GM19328 (cell line): ENCODE measurements around the gene TSPAN32.

Experiments used
- ATAC-seq: cut with Tn5 transposase; IDR thresholded peaks from one replicate; pipeline ENCODE4 v1.9.1; 2021; ENCODE audit warnings: mild to moderate bottlenecking, moderate library complexity; ENCODE audit not compliant: unreplicated experiment

TSPAN32 gene

GRCh38 chr11:2266586-2267305, 35.1 kb upstream of the TSPAN32 start:
- ATAC-seq = no peak

- no peak for ATAC-seq
Measured at GRCh38 chr11:2267306-2267850, 34.4 kb upstream of the TSPAN32 start.

DNA sequence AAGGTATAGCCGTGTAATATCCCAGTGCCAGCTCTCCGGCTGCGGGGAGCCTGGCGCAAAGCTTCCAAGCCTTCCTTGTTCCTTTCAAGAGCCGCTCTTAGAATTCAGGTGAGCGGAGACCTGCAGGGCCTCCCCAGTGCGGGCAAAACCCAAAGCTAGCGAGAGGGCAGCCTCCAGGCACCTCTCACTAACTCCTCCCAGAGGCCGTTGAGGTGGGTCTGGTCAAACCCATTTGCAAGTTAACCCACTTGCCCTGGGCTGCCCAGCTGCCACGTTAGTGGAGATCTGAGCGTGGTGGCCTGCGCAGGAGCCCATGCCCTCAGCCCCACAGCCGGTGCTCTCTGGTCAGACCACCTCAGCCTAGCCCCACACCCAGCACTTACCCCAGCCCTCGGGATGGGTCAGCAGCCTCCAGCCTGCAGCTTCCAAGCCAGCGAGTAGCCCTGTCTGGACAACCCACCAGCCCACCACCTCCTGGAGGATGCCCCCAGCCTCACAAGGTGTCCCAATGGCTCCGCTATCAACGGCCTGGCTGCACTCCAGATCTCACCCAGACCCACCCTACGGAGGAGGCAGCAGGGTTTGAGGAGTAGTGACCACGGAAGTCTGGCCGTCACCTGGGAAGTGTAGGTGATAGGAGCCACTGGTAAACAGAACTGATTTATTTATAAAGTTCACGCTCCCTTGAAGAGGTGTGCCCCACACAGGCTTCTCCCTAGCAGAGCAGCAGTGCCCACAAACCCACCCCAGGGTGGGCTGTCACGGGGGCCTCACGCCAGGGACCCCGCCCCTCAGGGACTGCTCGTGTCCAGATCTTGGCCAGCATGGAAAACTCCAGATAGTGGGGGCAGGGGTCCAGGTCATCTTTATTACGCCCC, 33.7 kb upstream of the TSPAN32 start:
- no peak for ATAC-seq

DNA sequence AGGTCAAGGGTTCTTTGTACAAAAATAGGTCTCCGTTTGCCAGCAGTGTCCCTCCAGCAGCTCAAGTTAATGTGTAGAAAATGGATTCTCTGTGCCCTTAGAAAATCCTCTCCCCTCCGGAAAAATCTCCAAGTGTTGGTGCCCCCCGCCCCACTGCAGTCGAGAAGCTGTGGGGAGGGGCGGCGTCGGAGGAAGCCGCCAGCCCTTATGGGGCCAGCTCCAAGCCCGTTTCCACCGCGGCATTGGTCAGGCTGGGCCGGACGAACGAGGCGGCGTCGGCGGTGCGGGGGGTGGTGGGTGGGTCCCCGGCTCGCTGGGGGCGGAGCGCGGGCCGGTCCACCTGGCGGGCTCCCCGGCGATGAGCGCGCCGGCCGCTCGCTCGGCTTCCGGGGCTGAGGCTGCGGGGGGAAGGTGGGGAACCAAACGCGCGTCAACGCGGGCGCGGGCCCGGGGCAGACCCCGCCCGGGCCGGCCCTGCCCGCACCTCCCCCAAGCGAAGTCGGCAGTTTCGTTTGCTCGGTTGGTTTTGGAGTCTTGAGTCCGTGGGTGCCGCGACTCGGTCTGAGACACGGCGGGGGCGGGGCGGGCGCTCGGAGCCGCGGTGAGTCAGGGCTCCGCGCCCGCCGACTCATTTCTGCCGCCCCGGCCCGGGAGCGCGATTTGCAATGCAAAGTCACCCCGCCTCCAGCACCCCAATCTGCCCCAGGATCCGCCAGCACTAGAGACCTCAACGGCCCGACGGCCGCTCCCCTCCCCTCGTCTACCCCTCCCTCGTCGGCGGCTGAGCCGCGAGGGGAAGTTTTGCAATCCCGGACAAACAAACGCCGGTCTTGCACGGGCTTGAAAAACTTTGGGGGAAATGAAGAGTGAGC, 32.8 kb upstream of the TSPAN32 start:
- no peak for ATAC-seq

DNA sequence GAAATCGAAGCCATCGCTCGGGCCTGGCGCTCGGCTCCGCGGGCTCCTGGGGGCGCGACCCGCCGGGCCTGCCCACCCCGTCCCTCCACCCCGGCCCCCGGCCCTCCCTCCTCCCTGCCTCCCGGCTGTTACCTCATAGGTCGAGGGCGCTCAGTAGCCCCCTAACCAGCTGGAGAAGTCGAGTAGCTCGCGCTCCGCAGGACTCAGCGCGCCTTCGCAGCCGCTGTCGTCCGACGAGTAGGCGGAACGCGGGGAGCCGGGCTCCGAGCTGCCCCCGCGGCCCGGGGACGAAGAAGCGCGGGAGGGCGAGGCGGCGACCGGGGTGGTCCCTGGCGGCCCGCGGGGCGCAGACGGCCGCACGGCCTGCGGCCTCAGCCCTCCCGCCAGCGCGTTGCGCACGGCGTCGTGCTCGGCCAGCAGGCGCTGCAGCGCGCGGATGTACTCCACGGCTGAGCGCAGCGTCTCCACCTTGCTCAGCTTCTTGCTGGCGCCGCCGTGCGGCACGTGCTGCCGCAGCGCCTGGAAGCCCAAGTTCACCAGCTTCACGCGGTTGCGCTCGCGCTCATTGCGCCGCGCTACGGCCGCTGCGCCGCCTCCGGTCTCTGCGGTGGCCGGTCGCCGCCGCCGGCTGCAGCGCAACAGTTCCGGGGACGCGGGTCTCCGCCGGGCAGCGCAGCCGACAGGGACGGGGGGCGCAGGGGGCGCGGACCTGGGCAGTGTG, 32.1 kb upstream of the TSPAN32 start:
- ATAC-seq = no peak

DNA sequence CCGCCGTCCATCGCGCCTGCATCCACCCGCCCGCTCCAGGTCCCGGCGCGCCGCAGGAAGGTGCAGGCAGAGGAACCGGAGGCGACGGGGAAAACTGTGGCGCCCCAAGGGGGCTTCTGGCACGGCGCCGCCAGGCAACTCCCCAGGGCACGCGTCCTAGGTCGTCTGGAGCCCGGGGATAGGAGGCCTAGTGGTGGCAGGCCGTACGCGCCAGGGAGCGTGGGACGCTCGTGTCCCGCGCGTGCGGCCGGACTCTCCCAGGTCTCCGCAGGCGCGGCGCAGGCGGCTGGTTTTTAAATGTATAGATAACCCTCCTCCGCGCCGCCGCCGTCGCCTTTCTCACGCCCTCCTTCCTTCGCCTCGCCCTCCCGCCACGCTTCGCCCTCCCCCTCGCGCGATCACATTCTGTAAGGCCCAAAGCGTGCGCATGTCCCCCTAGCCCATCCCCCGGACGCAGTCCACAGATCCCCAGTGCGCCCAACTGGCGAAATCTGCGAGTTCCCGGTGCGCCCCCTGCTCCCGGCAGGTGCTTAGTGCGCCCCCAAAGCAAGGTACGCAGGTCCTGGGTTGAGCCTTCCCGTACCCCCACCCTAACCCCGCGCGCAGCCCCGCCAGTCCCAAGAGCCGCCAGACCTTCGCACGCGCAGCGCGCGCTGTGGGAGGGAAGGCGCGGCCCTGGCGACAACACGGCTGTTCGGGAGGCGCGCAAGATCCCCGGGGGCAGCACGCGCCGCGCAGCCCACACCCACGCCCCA, 31.3 kb upstream of the TSPAN32 start, which contains the start of gene ASCL2:
ASCL2 (minus strand) TSS at position 267 of the 755 bp plus-strand sequence; CDS start at position 11, 256 bp downstream.
- ATAC-seq = no peak

- ATAC-seq = no peak
Measured at GRCh38 chr11:2271077-2271326, 30.8 kb upstream of the TSPAN32 start.

- ATAC-seq = no peak
Measured at GRCh38 chr11:2271327-2272227, 30.2 kb upstream of the TSPAN32 start.

- no peak for ATAC-seq
Measured at GRCh38 chr11:2272228-2272945, 29.4 kb upstream of the TSPAN32 start.

DNA sequence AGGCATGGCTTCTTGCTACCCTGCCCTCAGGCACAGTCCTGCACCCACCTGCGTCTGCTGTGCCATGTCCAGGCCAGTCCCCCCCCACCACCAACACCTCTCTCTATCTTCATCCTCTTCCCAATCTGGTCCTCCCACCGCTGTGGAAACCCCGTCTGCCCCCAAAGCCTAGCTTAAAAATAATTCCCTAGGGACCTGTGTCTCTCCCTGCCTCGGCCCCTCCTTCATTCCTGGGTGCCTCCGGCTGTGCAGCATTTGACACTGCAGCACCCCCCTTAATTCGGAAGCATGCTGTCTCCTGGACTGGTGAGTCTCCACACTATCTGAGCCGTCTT, 28.9 kb upstream of the TSPAN32 start:
- no peak for ATAC-seq

DNA sequence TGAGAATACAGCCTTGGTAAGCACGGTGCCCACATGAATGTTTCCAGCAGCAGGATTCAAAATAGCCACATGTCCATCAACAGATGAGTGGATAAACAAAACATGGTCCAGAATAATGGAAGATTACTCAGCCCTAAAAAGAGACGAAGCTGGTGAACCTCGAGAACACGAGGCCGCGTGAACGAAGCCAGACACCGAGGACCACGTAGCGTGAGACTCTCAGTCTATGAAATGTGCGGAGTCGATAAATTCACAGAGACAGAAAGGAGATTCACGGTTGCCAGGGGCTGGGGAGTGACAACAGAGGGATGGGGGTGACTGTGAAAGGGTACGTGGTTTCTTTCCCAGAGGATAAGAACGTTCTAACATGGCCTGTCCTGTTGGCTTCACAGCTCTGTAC, 28.5 kb upstream of the TSPAN32 start:
- ATAC-seq = no peak

- no peak for ATAC-seq
Measured at GRCh38 chr11:2273771-2274170, 28.0 kb upstream of the TSPAN32 start.

DNA sequence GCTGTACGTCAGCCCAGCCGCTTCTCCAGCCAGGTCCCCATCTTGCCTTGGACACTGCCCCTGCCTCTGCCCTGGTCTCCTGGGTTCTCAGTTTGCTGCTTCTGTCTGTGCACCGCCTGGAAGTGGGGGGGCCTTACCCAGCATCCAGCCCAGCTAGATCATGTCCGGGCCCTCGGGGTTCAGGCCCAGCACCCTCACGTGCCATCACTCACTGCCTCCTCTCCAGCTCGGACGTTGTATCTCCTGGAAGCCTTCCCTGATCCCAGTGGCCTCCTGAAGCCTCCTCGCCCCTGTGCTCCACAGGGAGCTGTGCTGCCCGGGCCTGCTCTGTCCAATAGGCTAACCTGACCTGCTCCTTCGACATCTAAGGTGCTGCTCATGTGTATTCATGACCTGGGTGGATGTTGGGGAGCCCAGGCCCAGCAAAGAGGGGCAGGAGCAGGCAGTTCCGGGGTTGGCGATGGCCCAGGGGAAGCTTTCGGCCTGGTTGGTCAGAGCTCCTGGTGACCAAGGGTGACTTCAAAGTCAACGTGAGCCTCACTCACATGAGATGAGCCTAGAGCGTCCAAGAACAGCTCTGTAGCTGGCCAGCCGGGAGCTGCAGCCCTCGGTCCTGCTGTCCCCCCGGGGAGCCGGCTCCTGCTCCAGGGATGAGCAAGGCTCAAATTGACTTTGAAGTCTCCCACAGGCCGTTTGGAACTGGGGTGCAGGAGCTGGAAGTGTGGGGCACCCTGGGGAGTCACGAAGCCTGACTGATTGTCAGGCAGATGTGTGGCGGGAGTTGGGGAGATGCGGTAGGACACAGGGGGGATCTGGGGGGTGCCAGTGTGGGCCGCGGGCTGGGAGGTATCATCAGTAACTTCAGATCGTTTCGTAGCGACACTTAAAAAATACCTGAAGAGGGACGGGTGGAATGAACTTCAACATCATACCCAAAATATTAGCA, 26.2 kb upstream of the TSPAN32 start:
- no peak for ATAC-seq

DNA sequence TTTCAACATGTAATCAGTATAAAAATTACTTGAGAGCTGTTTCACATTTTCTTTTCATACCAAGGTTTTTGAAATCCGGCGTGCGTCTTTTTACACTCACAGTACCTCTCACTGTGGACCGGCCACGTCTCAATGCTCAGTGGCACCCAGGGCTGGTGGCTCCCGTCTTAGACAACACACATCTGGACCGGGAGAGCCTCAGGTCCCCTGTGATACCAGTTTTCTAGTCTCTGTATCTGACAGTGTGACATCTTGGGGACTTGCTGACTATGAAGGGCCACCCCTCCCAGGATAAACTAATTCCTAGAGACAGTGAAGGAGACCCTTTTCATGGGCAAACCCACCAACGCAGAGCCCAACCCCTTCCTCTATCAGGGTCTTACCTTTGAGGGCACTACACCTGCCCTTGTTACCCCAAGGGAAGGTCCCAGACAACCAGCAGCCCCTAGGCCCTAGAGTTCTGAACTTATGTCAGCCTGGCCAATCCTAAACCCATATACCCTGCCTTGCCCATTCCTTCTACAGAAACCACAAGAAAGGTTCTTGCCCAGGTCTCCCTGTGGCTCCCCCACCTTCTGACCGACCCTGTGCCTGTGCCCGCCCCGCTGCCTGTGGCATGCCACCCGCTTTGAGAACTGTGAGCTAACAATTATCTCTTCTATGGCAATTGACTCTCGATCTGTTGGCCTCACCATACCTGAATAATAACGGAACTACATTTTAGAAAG, 25.4 kb upstream of the TSPAN32 start:
- ATAC-seq = no peak

- ATAC-seq = no peak
Measured at GRCh38 chr11:2277008-2277346, 24.8 kb upstream of the TSPAN32 start.

- no peak for ATAC-seq
Measured at GRCh38 chr11:2277933-2278523, 23.8 kb upstream of the TSPAN32 start.
